Spinal cord (tissue), 10 donors: ENCODE measurements around the gene DCC. TPM values are rescaled to one million over a fixed set of nuclear protein-coding genes. Genes with fewer than 3 reads are reported as not detected.

Experiments
- DNase-seq, 6 donors: peaks; one replicate each; pipeline versions ENCODE4 v3.0.0 to v3.0.0-alpha.2; 2013 to 2015; ENCODE audit warnings: low spot score in 6 of 6, low read depth in 4 of 6
- H3K27ac ChIP-seq: one replicate; pipeline ENCODE4 v1.5.1; 2013; ENCODE audit warnings: low read depth, low read length, control low read depth
- H3K27me3 ChIP-seq: one replicate; pipeline ENCODE4 v1.6.1; 2013; ENCODE audit warnings: low read length; ENCODE audit not compliant: control insufficient read depth, insufficient read depth
- H3K36me3 ChIP-seq: one replicate; pipeline ENCODE4 v1.6.1; 2013; ENCODE audit warnings: low read length; ENCODE audit not compliant: control insufficient read depth, insufficient read depth
- H3K4me1 ChIP-seq: one replicate; pipeline ENCODE4 v1.6.1; 2013; ENCODE audit warnings: low read length; ENCODE audit not compliant: control insufficient read depth, insufficient read depth
- H3K4me3 ChIP-seq: one replicate; pipeline ENCODE4 v1.5.1; 2013; ENCODE audit warnings: low read depth, low read length, control low read depth
- H3K9me3 ChIP-seq: one replicate; pipeline ENCODE4 v1.6.1; 2013; ENCODE audit warnings: low read length; ENCODE audit not compliant: control insufficient read depth, insufficient read depth
- WGBS: methylation state at CpG from one replicate; pipeline ENCODE4 v1.1.5; 2013; ENCODE audit warnings: missing lambda C conversion rate; ENCODE audit not compliant: insufficient coverage; 5-methylcytosine and 5-hydroxymethylcytosine counted together
- polyA plus RNA-seq, 2 donors: library from polyadenylated mRNA; unstranded; fragments of 120-200 nt; gene quantifications; one replicate each; pipeline ENCODE4 v1.2.1, GENCODE V29; 2013; ENCODE audit not compliant: insufficient read length in 2 of 2
- total RNA-seq, 2 donors: library from RNA; depleted of rRNA in 1 of 2; stranded (reverse); fragments of 120-200 nt in 1 of 2; fragments of >200 nt in 1 of 2; gene quantifications; one replicate each; pipeline versions ENCODE4 v1.2.3 to v1.2.4, GENCODE V29; 2013 to 2014
- donor health status: healthy.

The DCC gene
- total and polyA plus RNA-seq, 4 donors, result 13.8 to 27.3 (median 17.2) TPM

DNA sequence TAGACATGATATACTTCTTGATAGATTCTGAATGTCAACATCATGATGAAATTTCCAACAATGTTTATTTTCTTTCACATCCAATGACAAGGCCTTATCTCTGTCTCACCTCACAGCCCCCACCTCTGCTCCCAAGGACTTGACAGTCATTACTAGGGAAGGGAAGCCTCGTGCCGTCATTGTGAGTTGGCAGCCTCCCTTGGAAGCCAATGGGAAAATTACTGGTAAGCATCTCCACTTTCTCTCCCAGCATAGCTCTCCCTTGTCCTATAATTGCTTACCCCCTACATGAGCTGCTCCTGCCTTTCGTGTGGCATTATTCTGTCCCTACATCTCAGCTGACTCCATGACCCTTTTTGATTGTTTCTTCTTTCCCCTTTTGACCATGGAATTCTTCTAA lies 1062.7 kb downstream of the DCC start:
- H3K27ac ChIP-seq, result no peak overlapping the region
- H3K36me3 ChIP-seq, result no peaks in the 10 kb centered on the region
- 56% methylated on average over 3 of the region's 3 CpGs for WGBS
- DNase-seq, result peak in 1 of 6 donors; percentile 57
- H3K4me1 ChIP-seq, result no peaks in the 10 kb centered on the region
- H3K9me3 ChIP-seq, result no peaks in the 10 kb centered on the region
- no peaks in the 10 kb centered on the region for H3K27me3 ChIP-seq
- H3K4me3 ChIP-seq, result no peak overlapping the region

DNA sequence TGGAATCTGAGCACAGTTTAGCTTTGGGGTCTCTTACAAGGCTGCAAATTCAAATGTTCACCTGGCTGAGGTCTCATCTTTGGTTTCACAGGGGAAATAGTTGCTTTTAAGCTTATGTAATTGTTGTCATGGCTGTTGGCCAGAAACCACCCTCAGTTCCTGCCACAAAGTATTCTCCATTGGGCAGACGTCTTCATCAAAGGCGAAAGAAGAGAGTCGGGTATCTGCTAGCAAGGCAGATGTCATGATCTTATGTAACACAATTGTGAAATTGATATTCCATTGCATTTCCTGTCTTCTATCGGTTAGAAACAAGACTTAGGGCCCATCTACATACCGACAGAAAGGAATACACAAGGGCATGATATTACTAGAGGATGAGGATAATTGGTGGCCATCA lies 1068.3 kb downstream of the DCC start:
- H3K4me3 ChIP-seq, result no peak overlapping the region
- no peak overlapping the region for H3K27ac ChIP-seq
- no peaks in the 10 kb centered on the region for H3K9me3 ChIP-seq
- no peaks in the 10 kb centered on the region for H3K4me1 ChIP-seq
- WGBS, result no CpG with 5 or more reads among the region's 5 CpGs
- H3K27me3 ChIP-seq, result no peaks in the 10 kb centered on the region
- H3K36me3 ChIP-seq, result no peaks in the 10 kb centered on the region
- DNase-seq, result no peak

DNA sequence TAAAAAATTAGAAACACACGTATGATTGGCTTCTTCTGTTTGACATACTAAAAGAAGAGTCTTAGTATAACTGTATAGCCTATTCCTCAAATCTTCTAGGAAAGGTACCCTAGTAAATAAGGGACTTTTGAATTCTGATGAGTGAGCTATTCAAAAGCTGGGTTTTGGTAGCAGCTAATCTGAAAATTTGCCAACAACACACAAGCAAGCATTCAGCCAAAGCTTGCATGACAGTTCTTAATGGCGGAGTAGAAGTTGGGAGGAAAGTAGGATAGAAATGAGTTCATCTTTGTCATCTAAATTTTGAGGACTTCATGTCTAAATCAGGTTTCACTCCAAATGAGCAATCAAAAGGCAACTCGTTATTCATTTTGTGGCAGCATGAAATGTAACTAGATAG lies 1071.5 kb downstream of the DCC start:
- no peaks in the 10 kb centered on the region for H3K9me3 ChIP-seq
- H3K4me1 ChIP-seq, result no peaks in the 10 kb centered on the region
- WGBS, result no CpG with 5 or more reads among the region's 3 CpGs
- H3K4me3 ChIP-seq, result no peak overlapping the region
- DNase-seq, result peak in 1 of 6 donors; percentile 61
- H3K27ac ChIP-seq, result no peak overlapping the region
- no peaks in the 10 kb centered on the region for H3K27me3 ChIP-seq
- H3K36me3 ChIP-seq, result no peaks in the 10 kb centered on the region

DNA sequence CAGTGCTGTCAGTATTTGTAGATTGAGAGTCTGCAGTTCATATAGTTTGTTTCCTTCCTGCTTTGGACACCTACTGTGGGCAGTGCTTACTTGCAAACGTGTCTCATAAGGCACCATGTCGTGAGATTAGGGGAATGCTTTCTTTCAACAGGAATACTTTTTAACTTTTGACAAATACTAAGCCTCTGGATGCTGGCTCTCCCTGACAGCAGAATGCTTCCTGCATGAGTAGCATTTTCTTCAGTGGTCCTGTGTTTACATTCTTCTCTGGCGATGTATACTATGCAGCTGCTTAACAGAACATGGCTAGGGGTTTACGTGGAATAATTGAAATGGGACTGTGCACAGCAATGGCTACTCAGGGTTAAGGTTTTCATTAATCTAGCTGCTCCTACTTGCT lies 1077.0 kb downstream of the DCC start:
- Histone ChIP-seq H3K27me3 (no peaks in the 10 kb centered on the region), H3K9me3 (no peaks in the 10 kb centered on the region), H3K4me3 (no peak overlapping the region), H3K4me1 (no peaks in the 10 kb centered on the region), H3K36me3 (no peaks in the 10 kb centered on the region), H3K27ac (no peak overlapping the region)
- no peak for DNase-seq
- WGBS, result 0% methylated on average over 1 of the region's 4 CpGs

DNA sequence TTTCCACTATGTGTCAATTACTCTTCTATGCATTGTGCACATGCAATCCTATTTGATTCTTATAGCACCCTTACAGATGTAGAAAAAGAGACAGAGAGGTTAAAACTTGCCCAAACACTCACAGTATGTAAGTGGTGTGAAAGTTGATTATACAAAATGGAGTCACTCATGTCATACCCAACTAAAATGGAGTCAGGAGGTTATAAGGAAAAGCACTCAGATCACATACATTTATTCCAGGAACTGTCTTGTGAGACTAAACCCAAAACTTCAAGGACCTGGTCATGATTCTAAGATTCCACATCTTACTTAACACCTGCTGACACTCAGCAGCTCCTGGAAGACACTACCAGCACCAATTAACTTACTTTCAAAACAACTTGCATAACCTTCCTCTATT lies 1081.9 kb downstream of the DCC start:
- Histone ChIP-seq H3K27ac (no peak overlapping the region), H3K4me1 (no peaks in the 10 kb centered on the region), H3K4me3 (no peak overlapping the region), H3K36me3 (no peaks in the 10 kb centered on the region), H3K9me3 (no peaks in the 10 kb centered on the region), H3K27me3 (no peaks in the 10 kb centered on the region)
- DNase-seq, result no peak

DNA sequence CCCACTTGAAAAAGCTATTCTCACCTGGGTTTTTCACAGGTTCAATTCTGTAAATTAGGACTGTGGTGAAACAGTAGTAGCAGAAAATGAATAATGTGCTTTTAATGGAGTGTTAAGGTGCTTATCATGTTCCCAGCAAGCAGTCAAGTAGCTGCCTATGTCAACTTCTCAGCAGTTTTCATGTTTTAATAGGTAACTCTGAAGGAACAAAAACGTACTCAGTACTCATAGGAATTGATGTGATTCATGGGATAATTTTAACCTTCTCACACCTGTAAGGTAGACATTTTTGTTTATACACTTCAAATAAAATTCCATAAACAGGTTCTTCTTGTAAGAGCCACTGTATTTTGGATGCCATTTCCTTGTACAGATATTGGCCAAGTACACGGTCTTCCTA lies 1082.9 kb downstream of the DCC start:
- Histone ChIP-seq H3K9me3 (no peaks in the 10 kb centered on the region), H3K4me1 (no peaks in the 10 kb centered on the region), H3K27me3 (no peaks in the 10 kb centered on the region), H3K36me3 (no peaks in the 10 kb centered on the region), H3K4me3 (no peak overlapping the region), H3K27ac (no peak overlapping the region)
- WGBS, result 88% methylated on average over 1 of the region's 2 CpGs
- DNase-seq, result no peak

DNA sequence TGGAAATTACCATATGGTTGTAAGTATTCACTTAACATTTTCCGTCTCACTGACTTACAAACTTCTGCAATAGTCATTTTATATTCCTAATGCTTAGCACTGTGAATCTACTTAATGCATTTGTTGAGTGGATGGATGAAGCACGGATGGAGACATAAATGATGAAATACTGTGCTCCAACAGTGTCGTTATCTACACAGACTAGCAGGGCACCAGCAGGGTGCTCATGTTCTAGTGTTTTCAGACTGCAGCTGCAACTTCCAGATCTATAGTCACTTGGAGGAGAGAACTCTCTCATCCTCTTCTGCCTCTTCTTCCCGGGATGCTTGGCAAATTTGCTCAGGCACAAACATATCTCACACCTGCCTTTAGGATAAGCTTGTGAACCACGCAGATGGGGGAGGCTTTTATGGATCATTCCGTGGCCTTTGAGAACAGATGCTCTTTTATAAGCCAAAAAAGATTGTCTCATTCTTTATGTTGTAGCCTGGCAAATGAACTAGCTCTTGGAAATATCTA lies 1086.7 kb downstream of the DCC start:
- H3K27ac ChIP-seq, result no peak overlapping the region
- H3K36me3 ChIP-seq, result no peaks in the 10 kb centered on the region
- no peaks in the 10 kb centered on the region for H3K4me1 ChIP-seq
- H3K9me3 ChIP-seq, result no peaks in the 10 kb centered on the region
- no peaks in the 10 kb centered on the region for H3K27me3 ChIP-seq
- DNase-seq, result peak in 2 of 6 donors; percentile 10 to 68
- H3K4me3 ChIP-seq, result no peak overlapping the region
- WGBS, result 56% methylated on average over 2 of the region's 6 CpGs

DNA sequence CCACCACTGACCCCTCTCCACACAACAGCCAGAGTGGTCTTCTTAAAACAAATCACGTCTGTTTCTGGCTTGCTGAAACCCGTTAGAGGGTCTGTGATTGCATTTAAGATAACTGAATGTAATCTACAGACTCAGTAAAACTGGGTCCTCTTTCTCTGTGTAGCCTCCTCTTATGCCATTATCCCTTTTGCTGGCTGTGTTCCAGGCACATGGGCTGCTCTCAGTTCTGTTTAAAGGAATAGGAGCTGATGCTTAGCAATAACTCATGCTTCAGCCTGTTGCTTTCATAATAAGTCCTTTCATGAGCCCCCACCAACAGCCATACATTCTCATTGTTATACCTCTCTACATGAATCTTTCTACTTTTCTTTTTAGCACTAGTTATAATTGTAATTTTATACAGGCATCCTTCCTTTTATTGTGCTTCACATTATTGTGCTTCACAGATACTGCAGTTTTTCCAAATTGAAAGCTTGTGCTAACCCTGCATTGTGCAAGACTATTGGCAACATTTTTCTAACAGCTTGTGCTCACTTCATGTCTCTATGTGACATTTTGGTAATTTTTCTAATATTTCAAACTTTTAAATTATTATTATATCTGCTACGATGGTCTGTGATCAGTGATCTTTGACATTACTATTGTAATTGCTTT lies 1101.9 kb downstream of the DCC start:
- H3K4me1 ChIP-seq, result no peaks in the 10 kb centered on the region
- WGBS, result no CpG with 5 or more reads among the region's 3 CpGs
- DNase-seq, result peak in 1 of 6 donors; percentile 37
- H3K36me3 ChIP-seq, result no peaks in the 10 kb centered on the region
- no peak overlapping the region for H3K4me3 ChIP-seq
- H3K27me3 ChIP-seq, result no peaks in the 10 kb centered on the region
- no peak overlapping the region for H3K27ac ChIP-seq
- H3K9me3 ChIP-seq, result no peaks in the 10 kb centered on the region

DNA sequence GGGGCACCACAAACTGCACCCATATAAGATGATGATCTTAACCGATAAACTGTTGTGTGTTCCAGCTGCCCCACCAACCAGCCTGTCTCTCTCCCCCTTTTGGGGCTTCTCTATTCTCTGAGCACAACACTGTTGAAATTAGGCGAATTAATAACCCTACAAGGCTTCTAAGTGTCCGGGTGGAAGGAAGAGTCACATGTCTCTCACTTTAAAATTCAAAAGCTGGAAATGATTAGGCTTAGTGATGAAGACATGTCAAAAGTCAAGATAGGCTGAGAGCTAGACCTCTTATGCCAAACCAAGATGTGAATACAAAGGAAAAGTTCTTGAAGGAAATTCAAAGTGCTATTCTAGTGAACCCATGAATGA lies 1102.4 kb downstream of the DCC start:
- no peak overlapping the region for H3K4me3 ChIP-seq
- no peaks in the 10 kb centered on the region for H3K36me3 ChIP-seq
- WGBS, result no CpG with 5 or more reads among the region's 3 CpGs
- DNase-seq, result no peak
- no peaks in the 10 kb centered on the region for H3K4me1 ChIP-seq
- H3K27me3 ChIP-seq, result no peaks in the 10 kb centered on the region
- H3K27ac ChIP-seq, result no peak overlapping the region
- H3K9me3 ChIP-seq, result no peaks in the 10 kb centered on the region

DNA sequence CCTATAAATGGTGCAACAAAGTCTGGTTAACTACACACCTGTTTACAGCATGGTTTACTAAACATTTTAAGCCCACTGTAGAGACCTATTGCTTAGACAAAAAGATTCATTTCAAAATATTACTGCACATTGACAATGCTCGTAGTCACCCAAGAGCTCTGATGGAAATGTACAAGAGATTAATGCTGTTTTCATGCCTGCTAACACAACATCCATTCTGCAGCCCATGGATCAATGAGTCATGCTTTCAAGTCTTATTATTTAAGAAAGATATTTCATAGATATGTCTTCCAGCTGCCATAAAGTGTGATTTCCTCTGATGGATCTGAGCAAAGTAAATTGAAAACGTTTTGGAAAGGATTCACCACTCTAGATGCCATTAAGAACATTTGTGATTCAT lies 1103.3 kb downstream of the DCC start:
- Histone ChIP-seq H3K27me3 (no peaks in the 10 kb centered on the region), H3K27ac (no peak overlapping the region), H3K36me3 (no peaks in the 10 kb centered on the region), H3K4me3 (no peak overlapping the region), H3K4me1 (no peaks in the 10 kb centered on the region), H3K9me3 (no peaks in the 10 kb centered on the region)
- no CpG with 5 or more reads among the region's 2 CpGs for WGBS
- no peak for DNase-seq
